Smooth muscle cell of the brain vasculature (primary cell): ENCODE data around the gene GBF1.
"Not testable (repeated sequence)": the region's sequence is repeated elsewhere in the genome, so short reads cannot be mapped to it uniquely, and the experiment has no call there.

Source experiments
- DNase-seq: peaks from one replicate; pipeline ENCODE4 v3.0.0-alpha.2; 2012; ENCODE audit warnings: low read depth, low spot score

GBF1 gene

GRCh38 chr10:102302611-102303010 lies 57.3 kb downstream of the GBF1 start:
- no peak for DNase-seq

GRCh38 chr10:102306006-102306405 lies 60.7 kb downstream of the GBF1 start:
- no peak for DNase-seq

- DNase-seq: no peak
Observed at GRCh38 chr10:102306710-102307109, 61.4 kb downstream of the GBF1 start.

GRCh38 chr10:102308318-102308717 lies 63.0 kb downstream of the GBF1 start:
- DNase-seq: not testable (repeated sequence)

GRCh38 chr10:102309236-102309635 lies 63.9 kb downstream of the GBF1 start:
- DNase-seq: no peak

GRCh38 chr10:102309916-102310315 lies 64.6 kb downstream of the GBF1 start:
- no peak for DNase-seq

GRCh38 chr10:102310361-102311024 lies 65.2 kb downstream of the GBF1 start:
- no peak for DNase-seq

- DNase-seq: no peak
Observed at GRCh38 chr10:102311025-102311420, 65.7 kb downstream of the GBF1 start.

- no peak for DNase-seq
Observed at GRCh38 chr10:102312683-102313082, 67.4 kb downstream of the GBF1 start.

- no peak for DNase-seq
Observed at GRCh38 chr10:102313221-102313896, 68.0 kb downstream of the GBF1 start.

GRCh38 chr10:102314801-102315200 lies 69.5 kb downstream of the GBF1 start:
- no peak for DNase-seq

- no peak for DNase-seq
Observed at GRCh38 chr10:102316421-102316820, 71.1 kb downstream of the GBF1 start.

- no peak for DNase-seq
Observed at GRCh38 chr10:102322914-102323313, 77.6 kb downstream of the GBF1 start.

- no peak for DNase-seq
Observed at GRCh38 chr10:102324061-102324460, 78.7 kb downstream of the GBF1 start.

- DNase-seq: no peak
Observed at GRCh38 chr10:102326031-102326430, 80.7 kb downstream of the GBF1 start.

- DNase-seq: no peak
Observed at GRCh38 chr10:102327002-102327401, 81.7 kb downstream of the GBF1 start.

GRCh38 chr10:102327641-102328040 lies 82.3 kb downstream of the GBF1 start:
- no peak for DNase-seq

GRCh38 chr10:102332772-102333171 lies 87.4 kb downstream of the GBF1 start:
- DNase-seq: no peak

- DNase-seq: no peak
Observed at GRCh38 chr10:102334101-102334500, 88.8 kb downstream of the GBF1 start.

GRCh38 chr10:102335184-102335583 lies 89.9 kb downstream of the GBF1 start:
- DNase-seq: no peak

- DNase-seq: no peak
Observed at GRCh38 chr10:102341038-102341688, 95.8 kb downstream of the GBF1 start.

GRCh38 chr10:102342458-102342857 lies 97.1 kb downstream of the GBF1 start:
- no peak for DNase-seq

- DNase-seq: no peak
Observed at GRCh38 chr10:102342958-102343357, 97.6 kb downstream of the GBF1 start.
